ENCODE results near the gene BLMH. TPM values are rescaled to one million over a fixed set of nuclear protein-coding genes. Genes with fewer than 3 reads are reported as not detected.

The BLMH gene
- total and polyA plus RNA-seq, 2 experiments from 2014 or later, result 36.4 to 58.7 TPM

DNA sequence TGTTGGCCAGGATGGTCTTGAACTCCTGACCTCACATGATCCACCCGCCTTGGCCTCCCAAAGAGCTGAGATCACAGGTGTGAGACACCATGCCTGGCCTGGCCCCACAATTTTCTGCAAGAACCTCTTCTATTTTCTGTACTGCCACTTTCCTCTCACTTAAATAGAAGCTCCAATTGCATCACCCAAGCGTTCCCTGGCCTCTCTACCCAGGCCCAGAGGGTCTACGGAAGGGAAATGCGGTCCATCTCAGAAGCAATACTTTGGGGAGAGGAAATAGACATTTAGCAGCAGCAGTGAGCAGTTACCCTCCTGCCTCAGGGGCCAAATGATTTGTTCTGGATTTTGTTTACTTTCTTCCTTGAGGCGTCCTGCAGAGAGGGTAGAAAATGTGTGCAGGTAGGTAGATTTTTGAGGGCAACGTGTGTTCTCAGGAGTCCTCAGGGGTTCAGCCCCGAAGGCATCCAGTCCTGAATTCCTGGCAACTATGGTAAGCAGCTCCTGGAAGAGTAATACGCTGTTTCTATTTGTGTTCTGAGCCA lies 67.3 kb downstream of the BLMH start (continued):
- TF ChIP-seq ZNF331 (CRISPR knock-in tag; IDR thresholded peaks at IDR 0.05; ENCODE audit: low read depth), result no peak
- TF ChIP-seq, protein P1, sequence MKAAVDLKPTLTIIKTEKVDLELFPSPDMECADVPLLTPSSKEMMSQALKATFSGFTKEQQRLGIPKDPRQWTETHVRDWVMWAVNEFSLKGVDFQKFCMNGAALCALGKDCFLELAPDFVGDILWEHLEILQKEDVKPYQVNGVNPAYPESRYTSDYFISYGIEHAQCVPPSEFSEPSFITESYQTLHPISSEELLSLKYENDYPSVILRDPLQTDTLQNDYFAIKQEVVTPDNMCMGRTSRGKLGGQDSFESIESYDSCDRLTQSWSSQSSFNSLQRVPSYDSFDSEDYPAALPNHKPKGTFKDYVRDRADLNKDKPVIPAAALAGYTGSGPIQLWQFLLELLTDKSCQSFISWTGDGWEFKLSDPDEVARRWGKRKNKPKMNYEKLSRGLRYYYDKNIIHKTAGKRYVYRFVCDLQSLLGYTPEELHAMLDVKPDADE (IDR thresholded peaks at IDR 0.05), result no peak
- TF ChIP-seq EZH2phosphoT487 (IDR thresholded peaks at IDR 0.05; ENCODE audit: unreplicated experiment), result no peak
- no peak for TF ChIP-seq NANOG (IDR thresholded peaks at IDR 0.05; ENCODE audit: borderline replicate concordance)
- no peak for TF ChIP-seq CREB1 (CRISPR knock-in tag; IDR thresholded peaks at IDR 0.05; ENCODE audit: low read depth)
- no peak for TF ChIP-seq POLR2AphosphoS5 (IDR thresholded peaks at IDR 0.05; ENCODE audit: low read depth)

GRCh38 chr17:30222721-30223175 lies 69.0 kb downstream of the BLMH start:
- peaks cover 5% of the 10 kb centered on the region for H3K27me3 Mint-ChIP-seq (ENCODE audit: insufficient read depth, low read depth, poor library complexity)
- H3K4me1 ChIP-seq (ENCODE audit: insufficient read depth), result no peaks in the 10 kb centered on the region
- H3K27ac ChIP-seq (ENCODE audit: low read depth), result no peak overlapping the region
- H3K4me3 Mint-ChIP-seq, result no peak overlapping the region
- no peak overlapping the region for H3K27ac Mint-ChIP-seq
- H3F3A ChIP-seq (replicated peaks; ENCODE audit: low read depth), result no peaks in the 10 kb centered on the region
- H3K4me1 Mint-ChIP-seq, result peaks cover 4% of the 10 kb centered on the region
- ATAC-seq (peak; percentile 42), DNase-seq (ENCODE audit: low spot score) (no peak)
- H3K27me3 ChIP-seq (ENCODE audit: insufficient read depth), result no peaks in the 10 kb centered on the region
- no peaks in the 10 kb centered on the region for H3K36me3 ChIP-seq (ENCODE audit: insufficient read depth)
- H3K36me3 Mint-ChIP-seq (ENCODE audit: low read depth), result no peaks in the 10 kb centered on the region
- H3K4me3 ChIP-seq, result no peak overlapping the region
- peak overlapping the region; percentile 14; the same call in 1 of the 2 replicates for H2AFZ ChIP-seq
- H3K9me3 Mint-ChIP-seq, result no peaks in the 10 kb centered on the region
- TF ChIP-seq NANOG (IDR thresholded peaks at IDR 0.05; ENCODE audit: borderline replicate concordance) (no peak), JUNB (IDR thresholded peaks at IDR 0.05; ENCODE audit: unreplicated experiment) (no peak)
- H3K9me2 ChIP-seq (ENCODE audit: insufficient read depth), result no peaks in the 10 kb centered on the region
- H3K79me2 ChIP-seq (replicated peaks; ENCODE audit: insufficient read depth), result no peaks in the 10 kb centered on the region
- H3K4me2 ChIP-seq, result no peak overlapping the region
- no peaks in the 10 kb centered on the region for H4K20me1 ChIP-seq (replicated peaks; ENCODE audit: insufficient read depth)

DNA sequence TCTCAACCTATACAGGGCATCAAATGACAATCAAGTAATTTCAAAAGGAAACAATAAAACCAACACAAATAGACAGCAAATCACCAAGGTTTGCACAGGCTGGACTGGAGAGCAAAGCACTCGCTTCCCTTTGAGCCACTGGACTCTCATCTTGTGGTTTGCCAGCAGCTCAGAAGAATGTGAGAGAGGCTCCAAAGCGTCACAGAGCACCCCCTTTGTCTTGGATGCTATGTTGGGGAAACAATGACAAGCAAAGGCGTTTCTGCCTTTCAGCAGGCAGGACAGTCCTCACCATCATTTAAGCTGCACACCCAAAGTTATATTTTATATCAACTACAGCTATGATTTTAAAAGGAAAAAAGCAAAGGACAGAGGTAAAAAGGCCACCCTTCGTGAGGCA lies 69.5 kb downstream of the BLMH start:
- no peaks in the 10 kb centered on the region for H3K4me1 ChIP-seq (ENCODE audit: insufficient read depth)
- H3K27me3 ChIP-seq (ENCODE audit: insufficient read depth), result no peaks in the 10 kb centered on the region
- no peak overlapping the region for H3K4me3 ChIP-seq
- DNase-seq (ENCODE audit: low spot score) (no peak), ATAC-seq (peak; percentile 22; the same call in 1 of the 3 replicates)
- H3K9me2 ChIP-seq (ENCODE audit: insufficient read depth), result no peaks in the 10 kb centered on the region
- no peaks in the 10 kb centered on the region for H3K36me3 ChIP-seq (ENCODE audit: insufficient read depth)
- no peak overlapping the region for H3K4me3 Mint-ChIP-seq
- H3K36me3 Mint-ChIP-seq (ENCODE audit: low read depth), result no peaks in the 10 kb centered on the region
- H3K9me3 Mint-ChIP-seq, result no peaks in the 10 kb centered on the region
- peaks cover 5% of the 10 kb centered on the region for H3K27me3 Mint-ChIP-seq (ENCODE audit: insufficient read depth, low read depth, poor library complexity)
- no peak overlapping the region for H3K27ac ChIP-seq (ENCODE audit: low read depth)
- peaks cover 4% of the 10 kb centered on the region for H3K4me1 Mint-ChIP-seq
- no peaks in the 10 kb centered on the region for H3K79me2 ChIP-seq (replicated peaks; ENCODE audit: insufficient read depth)
- peak overlapping the region; percentile 14; the same call in 1 of the 2 replicates for H2AFZ ChIP-seq
- no peaks in the 10 kb centered on the region for H3F3A ChIP-seq (replicated peaks; ENCODE audit: low read depth)
- H4K20me1 ChIP-seq (replicated peaks; ENCODE audit: insufficient read depth), result no peaks in the 10 kb centered on the region
- H3K4me2 ChIP-seq, result no peak overlapping the region
- H3K27ac Mint-ChIP-seq, result no peak overlapping the region
- TF ChIP-seq, protein P2, sequence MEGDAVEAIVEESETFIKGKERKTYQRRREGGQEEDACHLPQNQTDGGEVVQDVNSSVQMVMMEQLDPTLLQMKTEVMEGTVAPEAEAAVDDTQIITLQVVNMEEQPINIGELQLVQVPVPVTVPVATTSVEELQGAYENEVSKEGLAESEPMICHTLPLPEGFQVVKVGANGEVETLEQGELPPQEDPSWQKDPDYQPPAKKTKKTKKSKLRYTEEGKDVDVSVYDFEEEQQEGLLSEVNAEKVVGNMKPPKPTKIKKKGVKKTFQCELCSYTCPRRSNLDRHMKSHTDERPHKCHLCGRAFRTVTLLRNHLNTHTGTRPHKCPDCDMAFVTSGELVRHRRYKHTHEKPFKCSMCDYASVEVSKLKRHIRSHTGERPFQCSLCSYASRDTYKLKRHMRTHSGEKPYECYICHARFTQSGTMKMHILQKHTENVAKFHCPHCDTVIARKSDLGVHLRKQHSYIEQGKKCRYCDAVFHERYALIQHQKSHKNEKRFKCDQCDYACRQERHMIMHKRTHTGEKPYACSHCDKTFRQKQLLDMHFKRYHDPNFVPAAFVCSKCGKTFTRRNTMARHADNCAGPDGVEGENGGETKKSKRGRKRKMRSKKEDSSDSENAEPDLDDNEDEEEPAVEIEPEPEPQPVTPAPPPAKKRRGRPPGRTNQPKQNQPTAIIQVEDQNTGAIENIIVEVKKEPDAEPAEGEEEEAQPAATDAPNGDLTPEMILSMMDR (conservative IDR thresholded peaks at IDR 0.05; ENCODE audit: low read depth in 2 of 2), result no peak
- TF ChIP-seq, protein P1 (IDR thresholded peaks at IDR 0.05), result no peak
- TF ChIP-seq, protein P3, sequence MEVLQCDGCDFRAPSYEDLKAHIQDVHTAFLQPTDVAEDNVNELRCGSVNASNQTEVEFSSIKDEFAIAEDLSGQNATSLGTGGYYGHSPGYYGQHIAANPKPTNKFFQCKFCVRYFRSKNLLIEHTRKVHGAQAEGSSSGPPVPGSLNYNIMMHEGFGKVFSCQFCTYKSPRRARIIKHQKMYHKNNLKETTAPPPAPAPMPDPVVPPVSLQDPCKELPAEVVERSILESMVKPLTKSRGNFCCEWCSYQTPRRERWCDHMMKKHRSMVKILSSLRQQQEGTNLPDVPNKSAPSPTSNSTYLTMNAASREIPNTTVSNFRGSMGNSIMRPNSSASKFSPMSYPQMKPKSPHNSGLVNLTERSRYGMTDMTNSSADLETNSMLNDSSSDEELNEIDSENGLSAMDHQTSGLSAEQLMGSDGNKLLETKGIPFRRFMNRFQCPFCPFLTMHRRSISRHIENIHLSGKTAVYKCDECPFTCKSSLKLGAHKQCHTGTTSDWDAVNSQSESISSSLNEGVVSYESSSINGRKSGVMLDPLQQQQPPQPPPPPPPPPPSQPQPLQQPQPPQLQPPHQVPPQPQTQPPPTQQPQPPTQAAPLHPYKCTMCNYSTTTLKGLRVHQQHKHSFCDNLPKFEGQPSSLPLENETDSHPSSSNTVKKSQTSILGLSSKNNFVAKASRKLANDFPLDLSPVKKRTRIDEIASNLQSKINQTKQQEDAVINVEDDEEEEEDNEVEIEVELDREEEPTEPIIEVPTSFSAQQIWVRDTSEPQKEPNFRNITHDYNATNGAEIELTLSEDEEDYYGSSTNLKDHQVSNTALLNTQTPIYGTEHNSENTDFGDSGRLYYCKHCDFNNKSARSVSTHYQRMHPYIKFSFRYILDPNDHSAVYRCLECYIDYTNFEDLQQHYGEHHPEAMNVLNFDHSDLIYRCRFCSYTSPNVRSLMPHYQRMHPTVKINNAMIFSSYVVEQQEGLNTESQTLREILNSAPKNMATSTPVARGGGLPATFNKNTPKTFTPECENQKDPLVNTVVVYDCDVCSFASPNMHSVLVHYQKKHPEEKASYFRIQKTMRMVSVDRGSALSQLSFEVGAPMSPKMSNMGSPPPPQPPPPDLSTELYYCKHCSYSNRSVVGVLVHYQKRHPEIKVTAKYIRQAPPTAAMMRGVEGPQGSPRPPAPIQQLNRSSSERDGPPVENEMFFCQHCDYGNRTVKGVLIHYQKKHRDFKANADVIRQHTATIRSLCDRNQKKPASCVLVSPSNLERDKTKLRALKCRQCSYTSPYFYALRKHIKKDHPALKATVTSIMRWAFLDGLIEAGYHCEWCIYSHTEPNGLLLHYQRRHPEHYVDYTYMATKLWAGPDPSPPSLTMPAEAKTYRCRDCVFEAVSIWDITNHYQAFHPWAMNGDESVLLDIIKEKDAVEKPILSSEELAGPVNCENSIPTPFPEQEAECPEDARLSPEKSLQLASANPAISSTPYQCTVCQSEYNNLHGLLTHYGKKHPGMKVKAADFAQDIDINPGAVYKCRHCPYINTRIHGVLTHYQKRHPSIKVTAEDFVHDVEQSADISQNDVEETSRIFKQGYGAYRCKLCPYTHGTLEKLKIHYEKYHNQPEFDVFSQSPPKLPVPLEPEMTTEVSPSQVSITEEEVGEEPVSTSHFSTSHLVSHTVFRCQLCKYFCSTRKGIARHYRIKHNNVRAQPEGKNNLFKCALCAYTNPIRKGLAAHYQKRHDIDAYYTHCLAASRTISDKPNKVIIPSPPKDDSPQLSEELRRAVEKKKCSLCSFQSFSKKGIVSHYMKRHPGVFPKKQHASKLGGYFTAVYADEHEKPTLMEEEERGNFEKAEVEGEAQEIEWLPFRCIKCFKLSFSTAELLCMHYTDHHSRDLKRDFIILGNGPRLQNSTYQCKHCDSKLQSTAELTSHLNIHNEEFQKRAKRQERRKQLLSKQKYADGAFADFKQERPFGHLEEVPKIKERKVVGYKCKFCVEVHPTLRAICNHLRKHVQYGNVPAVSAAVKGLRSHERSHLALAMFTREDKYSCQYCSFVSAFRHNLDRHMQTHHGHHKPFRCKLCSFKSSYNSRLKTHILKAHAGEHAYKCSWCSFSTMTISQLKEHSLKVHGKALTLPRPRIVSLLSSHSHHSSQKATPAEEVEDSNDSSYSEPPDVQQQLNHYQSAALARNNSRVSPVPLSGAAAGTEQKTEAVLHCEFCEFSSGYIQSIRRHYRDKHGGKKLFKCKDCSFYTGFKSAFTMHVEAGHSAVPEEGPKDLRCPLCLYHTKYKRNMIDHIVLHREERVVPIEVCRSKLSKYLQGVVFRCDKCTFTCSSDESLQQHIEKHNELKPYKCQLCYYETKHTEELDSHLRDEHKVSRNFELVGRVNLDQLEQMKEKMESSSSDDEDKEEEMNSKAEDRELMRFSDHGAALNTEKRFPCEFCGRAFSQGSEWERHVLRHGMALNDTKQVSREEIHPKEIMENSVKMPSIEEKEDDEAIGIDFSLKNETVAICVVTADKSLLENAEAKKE (CRISPR knock-in tag; IDR thresholded peaks at IDR 0.05), result no peak
- TF ChIP-seq EZH2phosphoT487 (IDR thresholded peaks at IDR 0.05; ENCODE audit: unreplicated experiment), result no peak
